A204.1 (cell line): ENCODE results near the gene CRYBB2.
"Not testable (repeated sequence)": the region's sequence is repeated elsewhere in the genome, so short reads cannot be mapped to it uniquely, and the experiment has no call there.

ENCODE experiments used
- FAIRE-seq: peaks from 2 replicates; lab custom pipeline; 2012; peaks lifted over from hg19 to GRCh38; lab: Jason Lieb, UNC

CRYBB2 gene

GRCh38 chr22:25199731-25200520 lies 19.5 kb upstream of the CRYBB2 start, which contains the start of gene CRYBB3:
TSS of gene CRYBB3 (plus strand) at chr22:25199858. CDS start at chr22:25201397, 1,539 bp downstream.
- no peak for FAIRE-seq

- no peak for FAIRE-seq
Measured at GRCh38 chr22:25200967-25201366, 18.5 kb upstream of the CRYBB2 start.

GRCh38 chr22:25201557-25202273 lies 17.7 kb upstream of the CRYBB2 start:
- no peak for FAIRE-seq

GRCh38 chr22:25202290-25202921 lies 17.0 kb upstream of the CRYBB2 start:
- FAIRE-seq: no peak

GRCh38 chr22:25203082-25203481 lies 16.4 kb upstream of the CRYBB2 start:
- no peak for FAIRE-seq

- not testable (repeated sequence) for FAIRE-seq
Measured at GRCh38 chr22:25204547-25204946, 14.9 kb upstream of the CRYBB2 start.

GRCh38 chr22:25205847-25206246 lies 13.6 kb upstream of the CRYBB2 start:
- FAIRE-seq: no peak

GRCh38 chr22:25206998-25207397 lies 12.4 kb upstream of the CRYBB2 start:
- FAIRE-seq: no peak

- no peak for FAIRE-seq
Measured at GRCh38 chr22:25207553-25208157, 11.8 kb upstream of the CRYBB2 start.

GRCh38 chr22:25208328-25208727 lies 11.1 kb upstream of the CRYBB2 start:
- no peak for FAIRE-seq

- FAIRE-seq: no peak
Measured at GRCh38 chr22:25208743-25209505, 10.5 kb upstream of the CRYBB2 start.

GRCh38 chr22:25210793-25211192 lies 8.6 kb upstream of the CRYBB2 start:
- FAIRE-seq: no peak

GRCh38 chr22:25212337-25212736 lies 7.1 kb upstream of the CRYBB2 start:
- no peak for FAIRE-seq

- no peak for FAIRE-seq
Measured at GRCh38 chr22:25213221-25213620, 6.2 kb upstream of the CRYBB2 start.

- no peak for FAIRE-seq
Measured at GRCh38 chr22:25216230-25216629, 3.2 kb upstream of the CRYBB2 start.

GRCh38 chr22:25219948-25220442 lies 556 bp downstream of the CRYBB2 start:
- no peak for FAIRE-seq

GRCh38 chr22:25221790-25222189 lies 2.4 kb downstream of the CRYBB2 start:
- FAIRE-seq: no peak

- FAIRE-seq: no peak
Measured at GRCh38 chr22:25223269-25223850, 3.9 kb downstream of the CRYBB2 start.

GRCh38 chr22:25228822-25229221 lies 9.4 kb downstream of the CRYBB2 start:
- FAIRE-seq: no peak

GRCh38 chr22:25230760-25231159 lies 11.3 kb downstream of the CRYBB2 start:
- FAIRE-seq: not testable (repeated sequence)

- no peak for FAIRE-seq
Measured at GRCh38 chr22:25232301-25232700, 12.9 kb downstream of the CRYBB2 start.
